Body of pancreas (tissue), 4 donors: ENCODE results near the gene FLOT2.

Experiments
- CTCF ChIP-seq, 7 experiments: fragments of 450-650 bp in 4 of 7; fragments of 200-600 bp in 3 of 7; sonication (generic) in 3 of 7; IDR thresholded peaks; one replicate each; pipeline ENCODE4 v1.5.1; 2016 to 2019; ENCODE audit warnings: antibody characterized with exemption in 7 of 7
- POLR2A ChIP-seq, 3 donors: fragments of 450-650 bp; IDR thresholded peaks; one replicate each; pipeline ENCODE4 v1.6.1; 2016; ENCODE audit warnings: antibody characterized with exemption in 3 of 3, mild to moderate bottlenecking in 2 of 3

GRCh38 chr17:28912938-28913333 lies 15.4 kb upstream of the FLOT2 start:
- TF ChIP-seq CTCF (IDR thresholded peaks at IDR 0.05) (no peak), POLR2A (IDR thresholded peaks at IDR 0.05) (no peak)
